Measurements from ENCODE around the gene FUOM.

The FUOM gene

DNA sequence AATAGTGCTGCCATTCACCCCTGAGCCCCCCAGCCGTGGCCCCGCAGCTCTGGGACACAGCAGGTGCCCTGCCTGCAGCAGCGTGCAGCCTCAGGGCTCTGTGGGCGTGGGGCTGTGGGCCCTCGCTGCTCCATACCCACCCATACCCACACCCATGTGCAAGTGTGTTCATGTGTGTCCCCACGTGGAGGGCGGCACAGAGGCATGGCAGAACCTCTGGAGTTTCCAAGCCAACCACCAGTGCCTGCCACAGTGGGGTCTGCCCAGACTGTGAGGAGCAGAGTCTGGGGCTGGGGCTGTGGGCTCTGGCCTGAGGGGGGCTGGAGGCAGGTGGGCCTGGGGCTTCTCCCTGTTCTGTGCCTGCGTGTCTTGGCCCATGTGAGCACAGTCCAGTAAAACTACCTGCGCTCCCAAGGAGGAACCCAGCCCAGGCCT is 8.2 kb downstream of the FUOM start:
- DNase-seq = no peak

DNA sequence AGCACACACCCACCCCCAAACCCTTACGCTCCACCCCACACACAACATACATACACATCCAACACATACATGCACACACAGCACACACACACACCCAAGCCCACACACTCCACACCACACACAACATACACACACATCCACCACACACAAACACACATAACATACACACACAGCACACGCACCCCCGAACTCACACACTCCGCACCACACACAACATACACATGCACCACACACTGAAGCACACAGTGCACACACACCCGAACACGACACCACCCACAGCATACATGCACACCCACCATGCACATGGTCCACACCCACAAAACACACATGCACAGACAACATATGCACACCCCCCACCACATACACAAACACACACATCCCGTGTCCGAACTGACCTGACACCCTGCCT is 8.7 kb downstream of the FUOM start:
- DNase-seq = no peak

DNA sequence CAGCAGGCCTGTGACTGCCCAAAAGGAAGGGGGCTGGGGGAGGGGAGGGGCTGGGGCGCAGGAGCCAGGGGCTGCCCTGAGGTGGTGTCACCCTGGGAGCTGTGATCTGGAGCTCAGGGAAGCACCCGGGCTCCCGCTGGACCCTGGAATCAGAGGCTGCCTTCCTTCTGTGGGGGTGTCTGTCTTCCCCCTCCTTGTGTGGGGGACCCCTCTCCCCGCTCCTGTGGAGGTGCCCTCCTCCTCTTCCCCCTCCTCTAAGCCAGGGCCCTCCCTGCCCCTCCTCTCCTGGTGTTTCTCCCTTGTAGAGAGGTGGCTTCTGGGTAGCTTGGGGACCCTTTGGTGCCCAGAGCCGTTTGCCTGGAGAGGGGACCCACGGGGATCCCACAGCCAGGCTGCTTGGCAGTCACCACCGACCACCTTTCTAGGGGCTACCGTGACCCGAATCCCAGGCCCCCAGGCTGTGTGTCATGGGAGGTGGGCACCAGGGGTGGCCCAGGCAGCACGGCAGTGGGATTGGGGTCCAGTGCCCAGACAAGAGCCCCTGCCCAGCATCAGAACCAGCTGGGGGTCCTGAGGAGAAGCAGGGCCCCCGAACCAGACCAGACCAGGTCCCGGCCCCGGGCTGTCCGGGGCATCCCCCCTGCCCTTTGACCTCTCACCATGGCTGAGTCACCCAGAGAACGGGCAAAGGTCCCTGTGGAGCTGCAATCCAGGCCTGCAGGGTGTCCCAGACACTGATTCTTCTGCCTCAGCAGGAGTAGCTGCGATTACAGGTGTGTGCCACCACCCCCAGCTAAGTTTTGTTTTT is 9.9 kb downstream of the FUOM start:
- no peak for DNase-seq

DNA sequence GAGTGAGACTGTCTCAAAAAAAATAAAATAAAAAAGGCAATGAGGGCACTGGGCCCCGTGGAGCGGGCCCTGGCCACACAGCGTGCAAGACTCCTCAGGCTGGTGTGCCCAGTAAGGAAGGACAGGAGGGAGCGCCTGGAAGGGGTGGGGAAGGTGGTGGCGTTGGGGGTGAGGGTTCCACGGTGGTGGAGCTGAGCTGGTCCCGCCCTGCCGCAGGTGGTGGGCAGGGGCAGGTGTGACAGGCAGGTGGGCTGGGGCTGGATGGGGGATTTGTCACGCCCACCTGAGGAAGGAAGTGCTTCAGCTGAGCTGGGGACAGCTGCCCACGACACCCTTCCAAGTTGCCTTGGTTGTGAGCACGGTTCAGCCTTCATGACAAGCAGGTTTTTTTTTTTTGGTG is 11.4 kb downstream of the FUOM start:
- no peak for DNase-seq

DNA sequence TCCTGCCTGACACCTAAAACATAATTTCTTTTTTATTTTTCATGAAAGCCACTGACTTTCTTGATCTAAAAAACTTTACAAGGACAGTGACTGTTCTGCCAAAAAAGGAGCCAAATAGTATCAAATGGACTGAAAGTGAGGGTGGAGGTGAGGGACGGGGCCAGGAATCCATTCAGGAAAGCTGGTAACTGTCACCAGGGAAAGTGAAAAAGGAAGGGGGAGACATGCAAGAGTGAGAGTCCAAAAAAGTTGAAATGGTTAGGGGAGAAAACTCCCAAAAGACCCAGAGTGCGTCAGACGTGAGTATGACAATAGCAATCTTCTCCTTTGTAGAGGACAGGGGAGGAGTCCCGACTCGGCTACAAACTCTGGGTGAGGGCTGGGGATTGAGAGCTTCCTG is 13.6 kb downstream of the FUOM start:
- DNase-seq = no peak

DNA sequence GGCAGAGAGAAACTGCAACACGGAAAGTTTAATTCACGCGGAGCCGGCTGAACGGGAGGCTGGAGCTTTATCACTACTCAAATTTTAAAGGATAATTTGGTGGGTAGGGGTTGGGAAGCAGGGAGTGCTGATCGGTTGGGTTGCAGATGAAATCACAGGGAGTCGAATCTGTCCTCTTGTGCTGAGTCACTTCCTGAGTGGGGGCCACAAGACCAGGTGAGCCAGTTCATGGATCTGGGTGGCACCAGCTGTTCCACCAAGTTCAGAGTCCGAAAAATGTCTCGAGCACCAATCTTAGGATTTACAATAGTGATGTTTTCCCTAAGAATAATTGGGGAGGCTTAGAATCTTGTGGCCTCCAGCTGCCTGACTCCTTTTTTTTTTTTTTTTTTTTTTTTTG is 14.3 kb downstream of the FUOM start:
- DNase-seq = no peak

DNA sequence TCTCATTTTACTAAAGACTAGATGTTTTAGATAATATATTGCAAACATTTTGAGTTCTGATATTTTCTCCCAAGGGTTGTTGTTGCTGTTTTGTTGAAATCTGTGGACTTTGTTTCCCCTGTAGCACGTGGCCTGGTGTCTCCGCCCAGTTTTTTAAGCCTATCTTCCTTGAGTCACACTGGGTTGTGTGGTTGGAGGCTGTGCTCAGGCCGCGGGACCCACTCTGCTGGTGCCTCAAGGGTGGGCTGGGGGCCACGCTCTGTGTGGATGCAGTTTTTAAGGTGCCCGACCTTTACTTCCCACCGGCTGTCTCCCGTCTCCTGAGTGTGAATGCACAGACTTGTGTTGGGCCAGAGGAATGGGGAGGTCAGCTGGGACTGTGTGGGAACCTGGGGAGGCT is 14.9 kb downstream of the FUOM start:
- no peak for DNase-seq

DNA sequence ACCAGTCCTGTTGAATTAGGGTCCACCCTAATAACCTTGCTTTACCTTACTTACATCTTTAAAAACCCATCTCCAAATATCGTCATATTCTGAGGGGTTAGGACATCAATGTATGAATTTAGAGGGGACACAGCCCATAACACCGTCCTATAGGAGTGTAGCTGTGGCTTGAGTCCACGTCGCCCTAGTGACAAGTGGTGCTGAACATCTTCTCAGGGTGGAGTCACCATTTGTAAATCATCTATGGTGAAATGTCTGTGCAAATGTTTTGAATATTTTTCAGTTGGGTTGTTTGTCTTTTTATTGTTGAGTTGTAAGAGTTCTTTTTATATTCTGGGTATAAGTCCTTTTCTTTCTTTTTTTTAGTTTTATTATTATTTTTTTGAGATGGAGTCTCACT is 15.8 kb downstream of the FUOM start:
- DNase-seq = no peak

DNA sequence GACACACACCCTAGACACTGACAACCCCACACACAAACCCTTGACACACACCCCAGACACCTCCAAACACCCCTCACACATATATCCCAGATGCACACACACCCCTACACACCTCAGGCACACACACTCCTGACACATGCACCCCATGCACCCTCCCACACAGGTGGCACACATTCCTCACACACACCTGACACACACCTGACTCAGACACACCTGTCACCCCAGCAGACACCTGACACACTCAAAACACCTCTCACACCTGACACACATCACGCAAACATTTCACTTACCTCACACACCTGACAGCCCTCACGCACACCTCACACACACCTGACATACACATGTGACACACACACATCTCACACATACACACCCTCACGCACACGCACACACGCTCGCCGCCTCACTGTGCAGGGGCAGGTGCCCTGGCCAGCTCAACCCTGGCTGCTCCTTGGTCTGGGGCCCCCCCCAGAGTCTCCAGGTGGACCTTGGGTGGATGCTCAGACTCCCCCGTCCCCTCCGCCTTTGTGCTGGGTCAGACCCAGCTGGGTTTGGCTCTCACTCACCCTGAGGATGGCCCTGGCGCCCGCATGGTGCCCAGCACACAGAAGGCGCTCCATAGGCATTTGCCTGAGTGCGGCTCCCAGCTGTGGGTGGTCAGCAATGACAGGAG is 18.0 kb downstream of the FUOM start:
- DNase-seq = no peak

DNA sequence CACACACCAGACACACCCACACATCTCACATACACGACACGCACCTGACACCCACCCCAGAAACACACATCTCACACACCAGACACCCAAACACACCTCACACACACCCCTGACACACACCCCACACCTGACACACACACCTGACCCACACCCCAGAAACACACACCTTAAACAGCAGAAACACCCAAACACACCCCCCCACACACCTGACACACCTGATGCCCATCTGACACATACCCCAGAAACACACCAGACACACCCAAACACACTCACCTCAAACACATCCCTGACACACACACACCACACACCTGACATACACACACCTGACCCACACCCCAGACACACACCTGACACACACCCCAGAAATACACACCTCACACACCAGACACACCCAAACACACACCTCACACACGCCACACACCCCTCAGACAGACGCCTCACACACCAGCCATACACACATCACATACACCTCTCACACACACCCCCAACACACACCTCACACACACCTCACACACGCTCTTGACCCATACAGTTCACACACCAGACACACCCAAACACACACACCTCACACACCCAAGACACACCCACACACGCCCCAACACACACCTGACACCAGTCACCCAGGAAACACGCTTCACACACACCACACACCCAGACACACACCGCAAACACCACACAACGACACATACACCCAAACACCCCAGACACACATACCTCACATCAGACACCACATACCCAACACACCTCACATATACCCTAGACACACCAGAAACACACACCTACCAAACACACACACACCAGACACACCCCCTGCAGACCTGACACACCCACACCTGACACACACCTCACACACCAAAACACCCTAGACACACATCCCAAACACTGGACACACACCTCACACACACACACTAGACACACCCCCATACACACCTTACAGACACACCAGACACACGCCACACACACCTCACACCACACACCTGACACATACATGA is 19.4 kb downstream of the FUOM start:
- DNase-seq = no peak

DNA sequence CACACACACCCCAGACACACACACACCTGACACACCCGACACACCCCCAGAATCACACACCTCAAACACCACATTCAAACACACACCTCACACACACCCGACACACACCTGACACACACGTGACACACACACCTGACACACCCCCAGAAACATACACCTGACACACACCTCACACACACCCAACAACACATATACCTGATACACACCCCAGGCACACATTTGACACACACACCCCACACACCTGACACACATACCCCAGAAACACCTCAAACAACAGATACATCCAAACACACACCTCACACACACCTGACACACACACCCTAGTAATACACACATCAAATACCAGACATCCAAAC is 20.5 kb downstream of the FUOM start:
- DNase-seq = no peak

DNA sequence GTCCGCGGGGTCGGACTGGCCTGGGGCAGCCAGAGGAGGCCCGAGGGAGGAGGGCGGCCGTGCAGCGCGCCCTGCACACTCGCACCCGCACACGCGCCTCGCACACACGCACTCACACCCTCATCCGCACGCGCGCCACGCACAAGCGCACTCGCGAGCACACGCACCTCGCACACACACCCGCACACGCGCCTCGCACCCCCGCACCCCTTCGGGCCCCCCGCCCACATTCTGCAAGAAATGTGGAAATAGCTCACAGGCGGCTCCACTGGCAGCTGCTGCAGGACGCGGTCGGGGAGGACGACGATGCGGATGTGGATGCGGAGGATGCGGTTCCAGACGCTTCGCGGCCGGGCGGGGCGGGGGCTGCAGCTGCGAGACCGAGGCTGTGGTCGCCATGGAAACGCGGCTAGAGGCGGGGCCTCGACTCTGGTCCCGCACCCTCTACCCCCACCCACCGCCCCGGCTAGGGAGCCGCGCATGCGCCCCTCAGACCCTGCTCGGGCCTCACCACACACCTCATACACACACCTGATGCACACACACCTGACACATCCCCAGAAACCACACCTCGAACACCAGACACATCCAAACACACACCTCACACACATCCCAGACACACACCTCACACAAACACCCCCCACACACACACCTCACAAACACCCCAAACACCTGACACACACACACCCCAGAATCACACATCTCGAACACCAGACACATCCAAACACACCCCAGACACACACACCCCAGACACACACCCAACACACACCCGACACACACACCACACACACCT is 21.0 kb downstream of the FUOM start, which contains the start of gene CALY:
Gene CALY (minus strand): TSS at position 320 of the 793 bp plus-strand sequence. CDS start 7,907 bp downstream, outside the sequence.
- DNase-seq = peak; percentile 91

DNA sequence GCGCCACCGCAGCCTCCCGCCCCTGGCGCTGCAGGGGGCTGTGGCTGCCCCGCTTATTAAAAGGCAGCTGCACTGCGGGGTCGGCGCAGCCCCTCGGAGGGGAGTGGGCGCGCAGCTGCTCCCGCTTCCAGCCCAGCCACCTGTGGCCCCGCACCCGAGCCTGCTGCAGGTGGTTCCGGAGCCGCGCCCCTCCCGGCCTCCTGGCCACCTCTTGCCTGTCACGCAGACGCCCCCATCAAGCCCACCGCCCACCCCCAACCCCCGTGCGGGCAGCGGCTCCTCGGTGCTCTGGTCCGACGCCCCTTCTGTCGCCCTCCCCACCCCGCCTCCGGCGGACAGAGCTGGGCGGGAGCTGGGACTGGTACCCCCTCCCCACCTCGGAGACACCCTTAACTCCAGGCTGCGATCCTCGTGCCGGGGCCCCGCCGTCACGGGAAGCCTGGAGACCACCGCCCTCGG is 21.7 kb downstream of the FUOM start:
- no peak for DNase-seq

DNA sequence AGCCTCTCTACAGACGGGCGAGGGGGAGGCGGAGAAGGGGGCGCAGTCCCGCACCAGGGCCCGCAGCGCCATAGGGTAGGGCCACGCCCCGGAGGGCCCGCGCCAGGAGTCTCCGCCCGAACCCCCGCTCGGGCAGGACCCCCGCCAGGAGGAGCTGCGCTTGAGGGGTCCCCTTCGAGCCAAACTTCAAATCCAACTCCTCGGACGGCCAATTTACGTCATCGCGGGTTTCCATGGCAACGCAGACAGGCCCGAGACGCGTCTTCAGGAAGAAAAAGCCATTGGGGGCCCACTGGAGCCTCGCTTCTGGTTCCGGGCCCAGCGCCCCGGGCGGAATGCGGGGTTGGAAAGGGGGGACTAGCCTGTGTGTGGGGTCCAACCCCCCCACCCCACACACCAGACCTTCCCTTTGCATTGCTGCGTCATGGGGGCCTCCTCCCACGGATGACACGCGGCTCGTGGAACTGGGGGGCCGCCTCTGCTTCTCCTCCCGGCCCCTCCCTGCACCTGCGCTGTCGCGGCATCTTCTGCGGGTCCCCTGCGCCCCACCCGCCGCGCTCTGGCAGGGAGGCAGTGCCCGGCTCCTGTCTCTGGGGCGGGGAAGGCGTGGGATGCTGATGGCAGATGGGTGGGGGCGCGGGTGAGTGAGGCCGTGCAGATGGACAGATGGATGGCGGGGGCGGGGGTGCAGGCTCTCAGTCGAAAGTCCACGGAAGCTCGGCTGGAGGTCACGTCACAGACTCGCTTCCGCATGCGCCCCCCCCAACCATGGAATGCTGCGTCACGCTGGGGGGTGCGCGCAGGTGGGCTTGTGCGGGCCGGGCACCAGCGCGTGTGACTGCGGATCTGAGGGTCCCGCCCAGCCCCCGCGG is 22.3 kb downstream of the FUOM start:
- DNase-seq = peak; percentile 89

DNA sequence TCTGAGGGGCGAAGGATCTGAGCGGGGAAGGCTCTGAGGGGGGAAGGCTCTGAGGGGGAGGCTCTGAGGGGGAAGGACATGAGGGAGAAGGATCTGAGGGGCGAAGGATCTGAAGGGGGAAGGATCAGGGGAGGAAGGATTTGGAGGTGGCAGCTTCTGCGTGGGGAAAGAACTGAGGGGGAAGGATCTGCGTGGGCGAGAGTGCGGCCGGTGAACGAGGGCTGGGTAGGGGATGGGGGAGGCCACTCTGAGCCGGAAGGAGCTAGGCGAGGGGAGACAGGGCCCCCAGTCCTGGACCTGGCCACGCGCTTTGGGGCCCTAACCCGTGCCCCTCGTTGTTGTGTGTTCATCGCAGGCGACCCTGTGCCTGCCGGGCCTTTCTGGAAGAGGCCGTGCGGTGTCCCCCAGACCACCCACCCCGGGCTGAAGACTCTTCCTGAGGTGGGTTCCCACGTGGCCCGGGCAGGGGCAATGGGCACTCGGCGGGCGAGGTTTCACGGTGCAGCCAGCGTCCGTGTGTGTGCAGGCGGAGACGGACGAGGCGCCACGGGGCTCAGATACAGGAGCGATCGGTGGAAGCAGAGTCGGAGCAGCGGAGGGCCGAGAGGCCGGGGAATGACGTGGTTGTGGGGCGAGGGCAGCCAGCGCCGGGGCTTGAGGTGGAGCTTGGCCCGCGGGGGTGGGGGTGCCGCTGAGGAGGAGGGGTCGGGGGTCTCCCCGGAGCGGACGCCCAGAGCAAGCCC is 23.1 kb downstream of the FUOM start:
- DNase-seq = peak; percentile 37

DNA sequence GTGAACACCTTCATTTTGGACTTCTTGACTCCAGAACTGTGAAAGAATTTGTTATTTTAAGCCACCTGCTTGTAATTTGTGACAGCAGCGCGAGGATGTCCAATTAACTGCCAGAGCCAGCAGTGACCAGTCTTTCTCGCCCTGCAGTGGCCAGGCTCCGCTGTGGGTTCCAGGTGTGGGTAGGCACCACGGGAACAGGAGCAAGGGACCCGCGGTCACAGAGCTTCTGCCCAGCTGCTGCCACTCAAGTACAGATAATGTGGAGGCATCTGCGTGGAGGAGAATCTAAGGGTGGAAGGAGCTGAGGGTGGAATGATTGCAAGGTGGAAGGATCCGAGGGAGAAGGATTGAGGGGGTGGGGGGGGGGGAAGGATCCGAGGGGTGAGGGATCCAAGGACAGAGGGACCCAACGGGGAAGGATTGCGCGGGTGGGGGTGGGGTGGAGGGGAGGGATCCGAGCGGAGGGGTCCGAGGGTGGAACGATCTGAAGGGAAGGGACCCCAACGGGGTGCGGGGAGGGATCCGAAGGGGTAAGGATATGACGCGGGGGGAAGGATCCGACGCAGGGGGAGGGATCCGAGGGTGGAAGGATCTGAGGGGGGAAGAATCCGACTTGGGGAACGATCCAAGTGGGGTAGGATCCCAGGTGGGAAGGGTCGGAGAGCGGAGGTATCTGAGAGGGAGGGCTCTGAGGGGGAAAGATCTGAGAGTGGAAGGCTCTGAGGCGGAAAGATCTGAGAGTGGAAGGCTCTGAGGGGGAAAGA is 24.7 kb downstream of the FUOM start:
- DNase-seq = no peak

DNA sequence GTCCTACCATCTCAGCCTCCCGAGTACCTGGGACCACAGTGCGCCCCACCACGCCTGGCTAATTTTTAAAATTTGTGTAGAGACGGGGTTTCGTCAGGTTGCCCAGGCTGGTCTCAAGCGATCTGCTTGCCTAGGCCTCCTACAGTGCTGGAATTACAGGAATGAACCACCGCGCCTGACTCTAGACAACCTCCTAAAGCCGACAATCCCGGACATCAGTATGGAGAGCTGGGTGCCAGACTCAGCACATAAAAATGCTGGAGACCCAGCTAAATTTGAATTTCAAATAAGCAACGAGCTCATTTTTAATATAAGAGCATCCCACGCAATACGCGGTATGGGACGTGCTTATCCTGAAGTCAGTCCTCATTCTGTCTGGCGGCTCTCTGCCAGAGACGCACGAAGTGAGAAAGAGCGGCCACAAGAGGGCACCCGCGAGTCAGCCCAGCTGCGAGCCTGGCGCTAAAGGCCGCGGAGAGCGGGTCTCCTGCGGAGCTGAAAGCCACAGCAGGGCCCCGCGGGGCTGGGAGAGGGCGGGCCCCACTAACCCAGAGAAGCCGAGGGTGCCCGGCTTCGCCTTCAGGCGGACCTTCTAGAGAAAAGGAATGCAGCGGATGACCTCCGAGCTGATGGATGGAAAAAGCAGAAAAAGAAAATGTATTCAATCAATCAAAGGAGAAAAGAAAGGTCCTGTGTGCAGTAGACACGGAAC is 28.2 kb downstream of the FUOM start:
- DNase-seq = peak; percentile 89

DNA sequence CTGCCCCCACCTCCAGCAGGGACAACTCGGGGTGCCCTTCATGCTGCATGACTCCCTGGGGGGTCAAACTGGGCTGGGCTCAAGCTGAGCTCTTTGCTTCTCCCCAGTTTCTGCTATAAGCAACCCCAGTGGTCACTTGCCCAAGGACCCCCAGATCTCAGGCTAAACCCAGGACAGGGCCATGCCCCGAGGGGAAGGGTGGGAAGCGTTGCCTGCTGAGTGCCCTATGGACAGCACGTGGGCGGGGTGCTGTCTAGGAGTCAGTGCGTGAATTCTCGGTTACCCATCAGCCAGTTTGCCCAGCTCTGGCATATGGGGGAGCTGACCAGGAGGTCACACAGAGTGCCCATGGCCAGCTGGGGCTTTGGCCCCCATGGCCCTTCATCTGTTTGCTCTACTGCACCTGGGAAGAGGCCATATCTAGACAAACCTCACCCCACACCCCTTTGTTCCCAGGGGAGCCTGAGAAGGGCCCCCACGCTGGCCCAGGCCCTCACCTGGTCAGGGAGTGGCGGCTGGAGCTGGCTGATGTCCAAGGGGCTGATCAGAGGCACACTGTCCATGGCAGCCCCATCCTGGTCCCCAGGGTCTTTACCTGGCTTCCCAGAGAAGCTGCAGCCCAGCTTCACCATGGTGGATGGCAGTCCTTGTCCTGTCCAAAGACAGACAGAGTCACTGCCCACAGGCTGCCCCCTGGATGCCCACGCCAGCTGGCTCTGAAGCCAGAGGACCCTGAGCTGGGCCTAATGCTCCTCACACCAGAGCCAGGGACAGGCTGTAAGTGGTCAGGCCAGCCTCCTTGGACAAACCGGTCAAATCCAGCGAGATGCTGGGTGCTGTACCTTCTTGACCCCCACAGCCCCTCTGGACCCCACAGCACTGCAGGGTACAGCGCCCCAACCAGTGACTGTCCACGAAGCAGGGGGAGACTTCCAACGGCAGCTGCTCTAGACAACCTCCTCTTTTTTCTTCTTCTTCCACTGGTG is 29.2 kb downstream of the FUOM start:
- DNase-seq = no peak

Data from activated CD4-positive, alpha-beta T cell treated with anti-CD3 and anti-CD28 coated beads, Interleukin-2, amount 50 U/mL, for 1 hour (primary cell).